Measurements from ENCODE around the gene PEA15. TPM values are rescaled to one million over a fixed set of nuclear protein-coding genes. Genes with fewer than 3 reads are reported as not detected.

Gene PEA15
- total and polyA plus RNA-seq, 2 of the 8 experiments (the other 6 are each of a cell fraction or from before 2014, with no cell fraction given), result 71.3 to 75.1 TPM

GRCh38 chr1:160206036-160206389 lies 829 bp downstream of the PEA15 start (continued):
- no peak for TF ChIP-seq CHD7 (IDR thresholded peaks at IDR 0.05; ENCODE audit: insufficient replicate concordance, low read length)
- TF ChIP-seq CREB1 (IDR thresholded peaks at IDR 0.05), result no peak
- no peak for TF ChIP-seq POU5F1 (IDR thresholded peaks at IDR 0.05; ENCODE audit: low read depth, low read length)
- no peak for TF ChIP-seq HDAC6 (IDR thresholded peaks at IDR 0.05; ENCODE audit: low read depth, low read length)
- no peak for TF ChIP-seq TAF1 (IDR thresholded peaks at IDR 0.05; ENCODE audit: low read depth, low read length)
- no peak for TF ChIP-seq TEAD4 (IDR thresholded peaks at IDR 0.05; ENCODE audit: low read depth, low read length)
- TF ChIP-seq NRF1 (IDR thresholded peaks at IDR 0.05; ENCODE audit: low read depth, low read length), result no peak
- TF ChIP-seq ASH2L (IDR thresholded peaks at IDR 0.05; ENCODE audit: low read length), result no peak
- no peak for TF ChIP-seq KDM5A (IDR thresholded peaks at IDR 0.05; ENCODE audit: low read length)
